Measurements from ENCODE around the gene FOXP3. TPM values are rescaled to one million over a fixed set of nuclear protein-coding genes. Genes with fewer than 3 reads are reported as not detected.

The FOXP3 gene
- total and polyA plus RNA-seq, 2 donors = 0.20 TPM; not detected in 1

DNA sequence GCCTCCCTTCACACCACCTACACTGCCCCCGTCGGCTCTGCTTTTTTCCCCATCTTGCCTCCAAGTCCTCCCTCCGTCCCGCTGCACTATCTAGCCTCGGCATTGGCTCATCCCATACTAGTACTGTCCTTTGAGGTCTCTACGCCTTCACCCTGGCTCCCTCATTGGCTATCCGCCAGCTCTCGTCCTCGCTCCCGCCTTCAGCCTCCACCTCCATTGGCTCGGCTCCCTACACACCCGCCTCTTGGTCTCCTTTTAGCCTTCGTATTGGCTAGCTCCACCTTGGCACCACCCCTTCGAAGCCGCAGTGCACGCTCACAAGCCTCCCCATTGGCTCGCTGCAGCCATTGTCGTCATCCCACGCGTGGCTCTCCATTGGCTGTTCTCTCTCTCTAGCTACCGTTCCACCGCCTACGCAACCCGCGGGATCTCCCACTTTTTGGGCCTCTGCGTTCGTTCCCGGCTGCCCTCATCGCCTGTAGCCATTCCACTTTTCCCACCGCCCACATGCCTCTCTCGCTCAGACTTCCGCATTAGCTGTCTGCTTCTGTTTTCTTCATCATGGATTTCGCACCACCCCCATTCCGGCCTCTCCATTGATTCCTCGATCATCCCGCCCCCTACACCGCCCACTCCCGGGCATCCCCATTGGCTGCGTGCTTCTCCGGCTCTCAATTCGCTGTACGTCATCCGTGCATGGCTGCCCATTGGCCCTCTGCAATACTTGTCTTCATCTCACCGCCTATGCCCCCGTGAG, 4.7 kb upstream of the FOXP3 start:
- WGBS = under 1% methylated on average over 45 of the region's 45 CpGs

DNA sequence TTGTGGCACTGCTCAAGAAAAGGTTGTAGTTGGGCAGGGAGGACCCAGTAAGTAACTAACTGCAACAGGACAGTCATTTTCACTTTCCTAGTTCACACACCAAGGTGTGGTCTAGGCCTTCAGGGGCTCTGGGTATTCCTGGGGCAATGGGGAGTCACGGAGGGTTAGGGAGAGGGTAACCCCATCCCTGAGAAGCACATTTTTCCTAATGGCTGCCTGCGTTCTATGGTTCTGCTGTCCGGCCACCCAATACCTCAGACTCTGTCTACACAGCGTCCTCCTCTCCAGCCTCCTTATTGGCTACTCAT, 4.1 kb upstream of the FOXP3 start:
- H3K4me1 ChIP-seq (ENCODE audit: insufficient read depth) = peaks cover 1% of the 10 kb centered on the region
- peak overlapping the region; percentile 52 for H3K27ac ChIP-seq (ENCODE audit: low read depth)
- DNase-seq (ENCODE audit: extremely low spot score) = no peak
- 0% methylated on average over 4 of the region's 4 CpGs for WGBS
- H3K36me3 ChIP-seq (ENCODE audit: insufficient read depth) = no peaks in the 10 kb centered on the region
- peak overlapping the region; percentile 26 for H3K4me3 ChIP-seq (ENCODE audit: low read depth, low read length)

More for the DNA sequence above, 4.7 kb upstream of the FOXP3 start:
- H3K4me1 ChIP-seq (ENCODE audit: insufficient read depth) = peaks cover 1% of the 10 kb centered on the region
- H3K4me3 ChIP-seq (ENCODE audit: low read depth, low read length) = peak overlapping the region; percentile 32
- peak overlapping the region; percentile 97 for H3K27ac ChIP-seq (ENCODE audit: low read depth)
- H3K36me3 ChIP-seq (ENCODE audit: insufficient read depth) = no peaks in the 10 kb centered on the region
- peak; percentile 93 for DNase-seq (ENCODE audit: extremely low spot score)

DNA sequence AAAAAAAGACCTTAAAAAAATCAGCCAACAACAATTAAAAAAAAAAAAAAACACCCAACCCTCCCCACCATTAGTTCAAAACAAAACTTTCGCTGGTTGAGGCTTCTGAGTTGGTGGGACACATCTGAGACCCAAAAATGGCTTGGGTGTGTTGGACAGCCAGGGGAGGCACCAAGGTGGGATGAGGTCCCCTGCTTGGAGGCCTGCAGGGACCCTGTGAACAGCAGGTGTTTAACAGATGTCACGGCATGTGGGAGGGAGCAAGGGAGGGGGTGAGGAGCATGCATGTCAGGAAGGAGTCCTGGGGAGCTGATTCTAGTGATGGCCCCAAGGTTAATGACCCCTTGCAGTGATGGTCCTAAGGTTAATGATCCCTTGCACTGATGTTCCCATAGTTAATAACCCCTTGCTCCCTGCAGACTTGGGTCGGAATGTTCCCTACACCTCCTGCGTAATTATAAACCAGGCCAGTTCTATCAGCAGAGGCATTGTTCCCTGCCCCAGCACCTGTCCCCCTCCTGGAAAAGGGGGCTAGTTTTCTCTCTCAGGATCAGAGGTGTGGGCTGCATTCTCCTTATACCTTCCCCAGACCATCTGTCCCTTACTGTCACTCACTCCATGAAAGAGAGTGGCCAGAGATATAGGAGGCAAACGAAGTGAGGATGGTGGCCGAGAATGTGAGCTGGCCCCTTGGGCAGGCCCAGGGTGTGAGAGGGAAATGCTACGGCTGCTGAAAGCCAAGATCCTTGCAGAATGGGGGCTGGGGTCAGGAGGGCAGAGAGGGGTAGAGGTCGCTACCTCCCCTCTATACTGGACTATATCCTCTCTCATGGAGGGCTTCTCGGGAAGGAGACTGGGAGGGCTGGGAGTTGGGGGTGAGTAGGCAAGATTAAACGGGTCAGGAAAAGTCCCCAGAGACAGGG, 2.3 kb upstream of the FOXP3 start:
- peaks cover 1% of the 10 kb centered on the region for H3K4me1 ChIP-seq (ENCODE audit: insufficient read depth)
- no peak overlapping the region for H3K27ac ChIP-seq (ENCODE audit: low read depth)
- no peaks in the 10 kb centered on the region for H3K36me3 ChIP-seq (ENCODE audit: insufficient read depth)
- DNase-seq (ENCODE audit: extremely low spot score) = no peak
- H3K4me3 ChIP-seq (ENCODE audit: low read depth, low read length) = no peak overlapping the region
- WGBS = 69% methylated on average over 10 of the region's 10 CpGs

DNA sequence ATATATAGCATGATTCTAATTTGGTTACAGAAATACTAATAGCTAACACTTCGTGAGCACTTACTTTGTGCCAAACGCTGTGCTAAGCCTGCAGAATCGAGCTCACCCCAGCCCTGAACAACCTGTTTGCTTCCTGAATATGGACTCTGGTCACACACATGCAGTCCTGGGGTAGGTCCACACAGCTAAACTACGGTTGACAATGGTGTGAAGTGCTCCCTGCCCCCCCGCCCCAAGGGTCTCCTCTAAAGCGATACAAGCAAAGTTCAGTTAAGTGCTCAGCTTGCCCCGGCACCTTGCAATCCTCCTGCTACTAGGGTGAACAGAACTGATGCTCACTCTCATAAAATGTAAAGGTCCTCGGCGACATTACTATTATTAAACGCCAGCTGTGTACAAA, 879 bp downstream of the FOXP3 start:
- WGBS = 82% methylated on average over 10 of the region's 10 CpGs
- DNase-seq (ENCODE audit: extremely low spot score) = no peak

DNA sequence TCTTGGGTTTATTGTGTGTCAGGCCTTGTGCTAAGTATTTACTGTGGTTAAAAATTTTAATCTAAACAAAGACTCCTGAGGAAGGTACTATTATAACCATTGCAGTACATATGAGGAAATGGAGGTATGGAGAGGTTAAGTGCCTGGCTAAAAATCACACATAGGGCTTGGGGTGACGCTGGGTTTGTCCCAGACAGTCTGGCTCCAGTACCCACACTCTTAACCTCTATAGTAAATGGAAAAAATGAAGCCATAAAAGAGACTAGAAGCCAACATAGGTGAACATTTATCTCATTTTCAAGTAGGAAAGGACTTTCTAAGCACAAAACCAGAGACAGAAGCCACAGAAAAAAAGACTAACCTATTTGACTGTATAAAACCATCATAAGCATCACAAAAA, 1.9 kb downstream of the FOXP3 start:
- H3K4me3 ChIP-seq (ENCODE audit: low read depth, low read length) = no peak overlapping the region
- DNase-seq (ENCODE audit: extremely low spot score) = no peak
- no peaks in the 10 kb centered on the region for H3K36me3 ChIP-seq (ENCODE audit: insufficient read depth)
- 41% methylated on average over 1 of the region's 1 CpG for WGBS
- no peaks in the 10 kb centered on the region for H3K4me1 ChIP-seq (ENCODE audit: insufficient read depth)
- H3K27ac ChIP-seq (ENCODE audit: low read depth) = no peak overlapping the region

More for the DNA sequence above, 879 bp downstream of the FOXP3 start:
- Histone ChIP-seq H3K4me3 (ENCODE audit: low read depth, low read length) (no peak overlapping the region), H3K36me3 (ENCODE audit: insufficient read depth) (no peaks in the 10 kb centered on the region), H3K4me1 (ENCODE audit: insufficient read depth) (no peaks in the 10 kb centered on the region), H3K27ac (ENCODE audit: low read depth) (no peak overlapping the region)

DNA sequence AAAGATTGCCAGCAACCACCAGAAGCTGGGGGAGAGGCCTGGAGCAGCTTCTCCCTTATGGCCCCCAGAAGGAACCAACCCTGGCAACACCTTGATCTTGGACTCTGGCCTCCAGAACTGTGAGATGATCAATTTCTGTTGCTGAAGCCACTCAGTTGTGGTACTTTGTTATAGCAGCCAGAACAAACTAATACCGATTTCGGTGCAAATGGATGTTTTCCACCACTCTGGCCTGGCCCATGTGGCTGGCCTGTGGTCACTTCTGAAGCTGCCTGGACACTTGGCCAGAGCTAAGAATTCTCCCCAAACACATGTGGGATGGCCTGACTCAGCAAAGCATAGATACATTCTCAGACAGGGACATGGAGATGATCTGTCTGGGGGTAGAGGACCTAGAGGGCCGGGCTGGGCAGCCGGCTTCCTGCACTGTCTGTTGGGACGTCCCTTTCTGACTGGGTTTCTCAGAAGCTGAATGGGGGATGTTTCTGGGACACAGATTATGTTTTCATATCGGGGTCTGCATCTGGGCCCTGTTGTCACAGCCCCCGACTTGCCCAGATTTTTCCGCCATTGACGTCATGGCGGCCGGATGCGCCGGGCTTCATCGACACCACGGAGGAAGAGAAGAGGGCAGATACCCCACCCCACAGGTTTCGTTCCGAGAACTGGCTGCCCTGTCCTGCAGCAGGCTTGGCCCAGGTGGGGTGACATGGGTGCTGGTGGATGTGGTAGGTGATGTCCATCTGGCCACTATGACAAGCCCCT, 4.1 kb downstream of the FOXP3 start:
- Histone ChIP-seq H3K4me3 (ENCODE audit: low read depth, low read length) (no peak overlapping the region), H3K4me1 (ENCODE audit: insufficient read depth) (no peaks in the 10 kb centered on the region), H3K36me3 (ENCODE audit: insufficient read depth) (no peaks in the 10 kb centered on the region), H3K27ac (ENCODE audit: low read depth) (no peak overlapping the region)
- no peak for DNase-seq (ENCODE audit: extremely low spot score)
- WGBS = 95% methylated on average over 17 of the region's 17 CpGs

DNA sequence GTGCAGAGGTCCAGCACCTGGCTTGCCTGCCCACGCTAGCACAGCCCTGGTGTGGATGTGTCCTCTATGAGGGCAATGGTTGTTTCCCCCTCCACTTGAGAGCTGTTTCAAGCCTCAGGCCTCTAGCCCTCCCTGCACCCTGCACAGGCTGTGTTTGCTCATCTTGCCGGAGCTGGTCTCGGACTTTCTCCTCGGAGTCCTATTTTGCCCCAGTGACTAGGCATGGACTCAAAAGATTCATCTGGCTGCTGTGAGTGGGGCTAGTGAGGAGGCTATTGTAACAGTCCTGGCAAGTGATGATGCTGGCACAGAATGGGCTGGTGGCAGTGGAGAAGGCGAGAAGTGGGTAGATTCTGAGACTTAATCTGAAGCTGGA, 5.8 kb downstream of the FOXP3 start:
- 87% methylated on average over 5 of the region's 5 CpGs for WGBS
- Histone ChIP-seq H3K4me3 (ENCODE audit: low read depth, low read length) (no peak overlapping the region), H3K4me1 (ENCODE audit: insufficient read depth) (no peaks in the 10 kb centered on the region), H3K36me3 (ENCODE audit: insufficient read depth) (no peaks in the 10 kb centered on the region), H3K27ac (ENCODE audit: low read depth) (no peak overlapping the region)
- no peak for DNase-seq (ENCODE audit: extremely low spot score)

DNA sequence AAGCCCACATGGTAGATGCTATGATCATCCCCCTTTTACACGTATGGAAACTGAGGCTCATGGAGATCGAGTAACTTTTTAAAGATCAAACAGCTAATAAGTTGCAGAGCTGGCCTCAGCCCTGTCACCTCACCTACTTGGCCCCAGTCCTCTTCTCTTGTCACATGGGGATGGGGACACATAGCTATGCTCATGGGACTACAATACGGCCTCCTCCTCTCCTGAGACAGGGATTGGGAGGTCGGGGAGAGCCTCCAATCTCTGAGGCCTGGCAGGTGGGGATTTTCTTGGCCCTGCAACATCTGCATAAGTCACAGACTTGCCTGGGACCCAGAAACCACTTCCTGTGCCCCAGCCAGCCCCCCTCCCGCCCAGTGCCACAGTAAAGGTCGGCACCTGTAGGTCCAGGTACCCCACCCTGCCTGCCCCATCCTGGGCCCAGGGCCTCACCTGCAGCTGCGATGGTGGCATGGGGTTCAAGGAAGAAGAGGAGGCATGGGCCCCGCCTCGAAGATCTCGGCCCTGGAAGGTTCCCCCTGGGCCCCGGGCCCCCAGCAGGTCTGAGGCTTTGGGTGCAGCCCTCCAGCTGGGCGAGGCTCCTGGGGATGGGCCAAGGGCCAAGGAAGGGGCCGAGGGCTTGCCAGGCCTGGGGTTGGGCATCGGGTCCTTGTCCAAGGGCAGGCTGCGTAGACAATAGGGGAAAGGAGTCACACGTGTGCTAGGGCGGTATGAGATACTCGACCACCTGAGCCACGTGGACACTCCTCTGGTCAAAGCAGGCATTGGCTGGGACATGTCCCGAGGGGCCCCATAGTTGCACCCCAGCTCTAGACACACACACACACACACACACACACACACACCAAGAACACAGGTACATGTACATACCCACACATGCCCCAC, 6.4 kb downstream of the FOXP3 start:
- 81% methylated on average over 20 of the region's 20 CpGs for WGBS
- Histone ChIP-seq H3K36me3 (ENCODE audit: insufficient read depth) (no peaks in the 10 kb centered on the region), H3K27ac (ENCODE audit: low read depth) (no peak overlapping the region), H3K4me1 (ENCODE audit: insufficient read depth) (no peaks in the 10 kb centered on the region), H3K4me3 (ENCODE audit: low read depth, low read length) (no peak overlapping the region)
- DNase-seq (ENCODE audit: extremely low spot score) = no peak

DNA sequence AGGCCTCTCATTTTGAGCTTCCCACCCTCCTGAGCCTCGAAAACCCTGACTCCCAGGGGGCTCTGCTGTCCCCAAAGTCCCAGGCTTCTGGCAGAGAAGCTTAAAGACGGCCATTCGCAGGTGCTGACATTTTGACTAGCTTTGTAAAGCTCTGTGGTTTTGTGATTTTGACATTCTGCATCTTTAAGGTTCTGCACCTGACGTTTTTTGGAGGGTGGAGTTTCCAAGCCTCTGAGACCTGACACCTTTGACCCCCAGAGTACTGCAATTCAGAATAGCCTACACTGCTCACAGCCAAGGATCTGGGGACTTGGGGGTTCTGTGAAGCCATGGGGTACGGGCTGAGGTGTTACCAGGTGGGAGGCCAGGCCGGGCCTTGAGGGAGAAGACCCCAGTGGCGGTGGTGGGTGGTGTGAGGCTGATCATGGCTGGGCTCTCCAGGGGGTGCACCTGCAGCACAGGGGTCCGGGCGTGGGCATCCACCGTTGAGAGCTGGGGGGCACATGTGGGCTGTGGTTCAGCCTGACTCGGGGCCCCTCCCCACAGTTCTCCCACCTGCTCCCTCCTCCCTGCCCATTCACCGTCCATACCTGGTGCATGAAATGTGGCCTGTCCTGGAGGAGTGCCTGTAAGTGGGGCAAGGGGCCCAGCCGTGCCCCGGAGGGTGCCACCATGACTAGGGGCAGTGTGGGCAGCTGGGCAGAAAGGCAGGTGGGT, 7.3 kb downstream of the FOXP3 start:
- H3K4me1 ChIP-seq (ENCODE audit: insufficient read depth) = no peaks in the 10 kb centered on the region
- no peak overlapping the region for H3K27ac ChIP-seq (ENCODE audit: low read depth)
- no peaks in the 10 kb centered on the region for H3K36me3 ChIP-seq (ENCODE audit: insufficient read depth)
- 85% methylated on average over 14 of the region's 14 CpGs for WGBS
- DNase-seq (ENCODE audit: extremely low spot score) = no peak
- H3K4me3 ChIP-seq (ENCODE audit: low read depth, low read length) = no peak overlapping the region

DNA sequence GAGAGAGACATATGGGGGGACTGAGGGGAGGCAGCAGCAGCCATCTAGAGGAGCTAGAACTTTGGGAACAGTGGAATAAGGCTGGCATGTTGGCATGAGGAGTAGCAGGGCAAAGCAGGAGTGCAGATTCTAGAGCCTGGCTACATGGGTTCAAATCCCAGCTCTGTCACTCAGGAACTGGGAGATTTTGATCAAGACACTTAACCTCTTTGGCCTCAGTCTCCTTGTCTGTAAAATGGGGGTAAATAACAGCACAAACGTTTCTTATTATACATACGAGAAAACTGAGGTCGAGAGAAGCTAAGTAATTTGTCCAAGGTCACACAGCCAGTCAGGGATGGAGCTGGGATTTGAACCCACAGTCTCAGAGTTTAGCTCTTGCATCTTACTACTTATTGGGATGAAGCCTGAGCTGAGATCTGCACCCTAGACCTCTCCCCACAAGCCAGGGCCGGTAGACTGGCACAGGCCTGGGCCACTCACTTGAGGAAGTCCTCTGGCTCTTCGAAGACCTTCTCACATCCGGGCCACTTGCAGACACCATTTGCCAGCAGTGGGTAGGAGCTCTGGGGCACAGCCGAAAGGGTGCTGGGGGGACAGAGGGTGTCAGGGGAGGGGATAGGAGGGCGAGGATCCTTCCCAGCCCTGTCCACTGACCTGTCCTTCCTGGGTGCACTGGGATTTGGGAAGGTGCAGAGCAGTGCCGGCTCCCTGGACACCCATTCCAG, 8.1 kb downstream of the FOXP3 start:
- no peaks in the 10 kb centered on the region for H3K36me3 ChIP-seq (ENCODE audit: insufficient read depth)
- no peaks in the 10 kb centered on the region for H3K4me1 ChIP-seq (ENCODE audit: insufficient read depth)
- WGBS = 83% methylated on average over 9 of the region's 9 CpGs
- DNase-seq (ENCODE audit: extremely low spot score) = no peak
- H3K4me3 ChIP-seq (ENCODE audit: low read depth, low read length) = no peak overlapping the region
- no peak overlapping the region for H3K27ac ChIP-seq (ENCODE audit: low read depth)

DNA sequence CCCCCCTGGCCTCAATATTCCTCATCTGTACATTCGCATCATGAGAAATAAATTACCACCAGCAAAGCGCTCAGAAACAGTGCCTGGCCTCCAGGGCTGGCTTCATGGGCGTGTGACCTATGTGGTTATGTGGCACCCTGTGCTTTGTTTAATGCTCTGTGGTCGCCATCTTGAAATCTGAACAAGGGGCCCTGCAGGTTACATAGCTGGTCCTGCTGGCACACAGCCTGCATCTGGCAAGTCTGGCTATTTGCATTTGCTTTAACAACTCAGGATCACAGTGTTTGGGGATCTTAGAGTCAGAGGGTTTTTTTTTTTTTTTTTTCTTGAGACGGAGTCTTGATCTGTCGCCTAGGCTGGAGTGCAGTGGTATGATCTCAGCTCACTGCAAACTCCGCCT, 9.9 kb downstream of the FOXP3 start:
- H3K36me3 ChIP-seq (ENCODE audit: insufficient read depth) = no peaks in the 10 kb centered on the region
- H3K4me3 ChIP-seq (ENCODE audit: low read depth, low read length) = no peak overlapping the region
- H3K4me1 ChIP-seq (ENCODE audit: insufficient read depth) = no peaks in the 10 kb centered on the region
- no peak for DNase-seq (ENCODE audit: extremely low spot score)
- 90% methylated on average over 7 of the region's 7 CpGs for WGBS
- H3K27ac ChIP-seq (ENCODE audit: low read depth) = no peak overlapping the region

DNA sequence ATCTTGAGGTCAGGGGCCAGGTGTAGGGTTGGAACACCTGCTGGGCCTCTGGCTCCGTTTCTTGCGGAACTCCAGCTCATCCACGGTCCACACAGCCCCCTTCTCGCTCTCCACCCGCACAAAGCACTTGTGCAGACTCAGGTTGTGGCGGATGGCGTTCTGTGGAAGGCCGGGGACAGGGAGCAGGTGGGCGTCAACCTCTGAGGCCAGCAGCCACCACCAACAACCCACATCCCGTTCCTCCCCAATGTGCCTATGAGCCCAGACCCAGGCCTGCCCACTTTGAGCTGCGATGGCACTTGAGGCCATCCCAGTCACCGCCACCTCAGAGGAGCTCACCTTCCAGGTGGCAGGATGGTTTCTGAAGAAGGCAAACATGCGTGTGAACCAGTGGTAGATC, 13.2 kb downstream of the FOXP3 start:
- H3K36me3 ChIP-seq (ENCODE audit: insufficient read depth) = peaks cover 2% of the 10 kb centered on the region
- H3K4me3 ChIP-seq (ENCODE audit: low read depth, low read length) = no peak overlapping the region
- no peaks in the 10 kb centered on the region for H3K4me1 ChIP-seq (ENCODE audit: insufficient read depth)
- WGBS = 94% methylated on average over 13 of the region's 13 CpGs
- no peak for DNase-seq (ENCODE audit: extremely low spot score)
- no peak overlapping the region for H3K27ac ChIP-seq (ENCODE audit: low read depth)
